ENCODE data around the gene MRFAP1. TPM values are rescaled to one million over a fixed set of nuclear protein-coding genes. Genes with fewer than 3 reads are reported as not detected.
A peak's percentile ranks its signal among the peaks of the same experiment; 100 is the strongest.

Gene MRFAP1
- 100 to 1,000 TPM; 214 to 274 TPM for total RNA-seq

DNA sequence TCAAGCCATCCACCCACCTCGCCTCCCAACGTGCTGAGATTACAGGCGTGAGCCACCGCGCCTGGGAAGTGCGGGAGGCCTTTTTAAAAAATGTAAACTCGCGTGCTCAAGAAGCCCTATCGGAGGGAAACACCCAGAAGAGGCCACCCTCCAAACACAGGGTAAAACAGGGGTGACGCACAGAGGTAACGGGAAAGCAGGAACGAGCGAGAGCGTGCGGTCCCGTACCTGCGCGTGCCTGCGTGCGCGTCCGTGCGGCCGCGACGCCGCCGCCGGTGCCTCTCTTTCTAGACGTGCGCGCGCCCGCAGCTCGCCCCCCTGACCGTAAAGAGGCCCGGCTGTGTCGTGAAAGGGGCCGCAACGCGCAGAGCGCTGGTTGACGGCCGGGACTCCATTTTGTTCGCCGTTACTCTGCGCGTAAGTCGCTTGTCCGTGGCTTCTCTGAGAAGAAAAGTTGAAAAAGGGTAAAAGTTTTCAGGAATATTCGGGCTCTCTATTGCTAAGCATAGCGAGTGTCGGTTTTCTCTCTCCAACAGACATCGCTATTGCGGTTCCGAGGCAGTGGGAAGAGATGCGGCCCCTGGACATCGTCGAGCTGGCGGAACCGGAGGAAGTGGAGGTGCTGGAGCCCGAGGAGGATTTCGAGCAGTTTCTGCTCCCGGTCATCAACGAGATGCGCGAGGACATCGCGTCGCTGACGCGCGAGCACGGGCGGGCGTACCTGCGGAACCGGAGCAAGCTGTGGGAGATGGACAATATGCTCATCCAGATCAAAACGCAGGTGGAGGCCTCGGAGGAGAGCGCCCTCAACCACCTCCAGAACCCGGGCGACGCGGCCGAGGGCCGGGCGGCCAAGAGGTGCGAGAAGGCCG, at the start of gene MRFAP1:
Gene MRFAP1, plus strand, starts transcription at position 394 of the 872 bp plus-strand sequence. Its CDS starts 178 bp downstream, at position 572.
- Histone ChIP-seq H3K27ac (peak within 1 kb of the TSS; percentile 90), H3K9me3 (no peaks in the 10 kb centered on the region), H3K36me3 (peaks cover 6% of the 10 kb centered on the region), H3K9ac (ENCODE audit: low read depth in 2 of 2, low read length in 2 of 2) (peak within 1 kb of the TSS; percentile 97 to 98), H3K4me1 (peaks cover 6% of the 10 kb centered on the region), H3K4me3 (peak within 1 kb of the TSS; percentile 64), H3K27me3 (no peaks in the 10 kb centered on the region)
- intact Hi-C loops (cut with DNase I): no loop called here
- TF ChIP-seq, protein P1, sequence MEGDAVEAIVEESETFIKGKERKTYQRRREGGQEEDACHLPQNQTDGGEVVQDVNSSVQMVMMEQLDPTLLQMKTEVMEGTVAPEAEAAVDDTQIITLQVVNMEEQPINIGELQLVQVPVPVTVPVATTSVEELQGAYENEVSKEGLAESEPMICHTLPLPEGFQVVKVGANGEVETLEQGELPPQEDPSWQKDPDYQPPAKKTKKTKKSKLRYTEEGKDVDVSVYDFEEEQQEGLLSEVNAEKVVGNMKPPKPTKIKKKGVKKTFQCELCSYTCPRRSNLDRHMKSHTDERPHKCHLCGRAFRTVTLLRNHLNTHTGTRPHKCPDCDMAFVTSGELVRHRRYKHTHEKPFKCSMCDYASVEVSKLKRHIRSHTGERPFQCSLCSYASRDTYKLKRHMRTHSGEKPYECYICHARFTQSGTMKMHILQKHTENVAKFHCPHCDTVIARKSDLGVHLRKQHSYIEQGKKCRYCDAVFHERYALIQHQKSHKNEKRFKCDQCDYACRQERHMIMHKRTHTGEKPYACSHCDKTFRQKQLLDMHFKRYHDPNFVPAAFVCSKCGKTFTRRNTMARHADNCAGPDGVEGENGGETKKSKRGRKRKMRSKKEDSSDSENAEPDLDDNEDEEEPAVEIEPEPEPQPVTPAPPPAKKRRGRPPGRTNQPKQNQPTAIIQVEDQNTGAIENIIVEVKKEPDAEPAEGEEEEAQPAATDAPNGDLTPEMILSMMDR (IDR thresholded peaks at IDR 0.05): no peak
- DNase-seq: peak; percentile 97

DNA sequence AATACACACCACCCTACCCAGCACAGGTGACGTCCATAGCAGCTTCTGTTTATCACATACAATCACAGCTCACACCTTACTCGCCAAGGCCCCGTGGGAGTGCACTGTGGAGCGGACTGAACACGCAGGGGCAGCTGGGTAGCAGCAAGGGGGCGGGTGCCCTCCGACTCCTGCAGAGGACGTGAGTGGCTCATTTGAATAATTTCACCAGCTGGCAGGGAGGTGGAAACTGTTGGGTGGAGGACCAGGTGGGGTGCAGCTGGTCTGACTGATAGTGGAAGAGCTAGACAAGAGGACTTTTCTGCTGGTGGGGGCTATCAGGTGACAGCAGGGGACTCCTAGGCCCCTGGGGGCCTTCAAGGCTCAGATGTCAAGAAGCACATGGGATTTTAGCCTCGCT, 49.2 kb upstream of the MRFAP1 start:
- TF ChIP-seq, protein P1 (IDR thresholded peaks at IDR 0.05): no peak
- H3K36me3 ChIP-seq: no peaks in the 10 kb centered on the region
- intact Hi-C loops (cut with DNase I): no loop called here

GRCh38 chr4:6591781-6592180, 48.7 kb upstream of the MRFAP1 start:
- no peak overlapping the region for H3K9ac ChIP-seq (ENCODE audit: low read depth in 2 of 2, low read length in 2 of 2)
- TF ChIP-seq, protein P1 (IDR thresholded peaks at IDR 0.05): no peak

More for the DNA sequence above, 49.2 kb upstream of the MRFAP1 start:
- H3K9ac ChIP-seq (ENCODE audit: low read depth in 2 of 2, low read length in 2 of 2): no peak overlapping the region
- no peak overlapping the region for H3K4me3 ChIP-seq
- H3K27ac ChIP-seq: no peak overlapping the region
- H3K4me1 ChIP-seq: no peaks in the 10 kb centered on the region
- DNase-seq: no peak
- H3K27me3 ChIP-seq: no peaks in the 10 kb centered on the region
- H3K9me3 ChIP-seq: no peaks in the 10 kb centered on the region

DNA sequence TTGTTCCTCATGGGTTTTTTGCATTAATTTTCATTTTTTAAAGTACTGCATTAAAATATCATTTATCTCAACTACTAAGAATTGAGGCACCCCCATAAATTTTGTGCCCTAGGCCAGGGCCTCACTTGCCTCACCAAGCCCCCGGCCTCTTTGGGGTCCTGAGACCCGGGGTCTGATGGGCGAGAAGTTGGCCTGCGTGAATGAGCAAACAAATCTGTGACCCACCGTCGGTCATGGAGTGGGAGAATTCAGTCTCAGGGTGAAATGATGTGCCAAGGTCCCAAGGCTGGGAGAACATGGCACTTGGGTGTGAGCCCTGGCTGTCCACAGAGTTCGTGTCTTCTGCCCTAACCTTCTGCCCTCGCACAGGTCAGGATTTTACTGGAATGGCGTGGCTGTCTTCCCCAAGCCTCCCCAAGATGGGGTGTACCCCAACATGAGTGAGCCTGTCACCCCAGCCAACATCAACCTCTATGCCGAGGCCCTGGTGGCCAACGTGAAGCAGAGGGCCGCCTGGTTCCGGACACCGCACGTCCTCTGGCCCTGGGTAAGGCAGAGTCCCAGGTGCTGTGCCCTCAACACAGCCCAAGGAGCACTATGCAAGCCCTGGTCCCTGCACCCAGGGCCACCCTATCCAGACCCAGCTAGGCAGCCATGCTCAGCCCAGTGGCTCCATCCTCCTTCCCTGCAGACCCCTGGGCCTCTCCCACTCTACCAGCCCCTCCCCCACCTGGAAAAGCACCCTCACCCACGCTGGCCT, 47.5 kb upstream of the MRFAP1 start:
- no peaks in the 10 kb centered on the region for H3K4me1 ChIP-seq
- H3K27me3 ChIP-seq: no peaks in the 10 kb centered on the region
- H3K27ac ChIP-seq: no peak overlapping the region
- no peak overlapping the region for H3K9ac ChIP-seq (ENCODE audit: low read depth in 2 of 2, low read length in 2 of 2)
- DNase-seq: no peak
- intact Hi-C loops (cut with DNase I): no loop called here
- H3K9me3 ChIP-seq: no peaks in the 10 kb centered on the region
- H3K4me3 ChIP-seq: no peak overlapping the region
- TF ChIP-seq, protein P1 (IDR thresholded peaks at IDR 0.05): no peak
- H3K36me3 ChIP-seq: no peaks in the 10 kb centered on the region

More at GRCh38 chr4:6591781-6592180, 48.7 kb upstream of the MRFAP1 start:
- no peaks in the 10 kb centered on the region for H3K4me1 ChIP-seq
- no peaks in the 10 kb centered on the region for H3K9me3 ChIP-seq
- no peaks in the 10 kb centered on the region for H3K27me3 ChIP-seq
- DNase-seq: no peak
- no peaks in the 10 kb centered on the region for H3K36me3 ChIP-seq
- intact Hi-C loops (cut with DNase I): no loop called here
- no peak overlapping the region for H3K27ac ChIP-seq
- H3K4me3 ChIP-seq: no peak overlapping the region

DNA sequence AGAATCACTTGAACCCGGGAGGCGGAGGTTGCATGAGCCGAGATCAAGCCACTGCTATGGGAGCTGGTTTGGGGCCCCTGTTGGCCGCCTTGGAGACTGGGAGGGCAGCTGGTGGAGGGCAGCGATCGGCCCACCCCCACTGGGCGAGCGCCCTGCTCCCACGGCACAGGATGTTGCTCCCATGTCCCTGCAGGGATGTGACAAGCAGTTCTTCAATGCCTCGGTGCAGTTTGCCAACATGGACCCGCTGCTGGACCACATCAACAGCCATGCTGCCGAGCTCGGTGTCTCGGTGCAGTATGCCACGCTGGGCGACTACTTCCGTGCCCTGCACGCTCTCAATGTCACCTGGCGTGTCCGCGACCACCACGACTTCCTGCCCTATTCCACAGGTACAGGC, 46.1 kb upstream of the MRFAP1 start:
- Histone ChIP-seq H3K4me3 (no peak overlapping the region), H3K9ac (ENCODE audit: low read depth in 2 of 2, low read length in 2 of 2) (no peak overlapping the region), H3K4me1 (no peaks in the 10 kb centered on the region), H3K36me3 (no peaks in the 10 kb centered on the region), H3K27ac (no peak overlapping the region), H3K27me3 (no peaks in the 10 kb centered on the region), H3K9me3 (no peaks in the 10 kb centered on the region)
- no peak for DNase-seq
- intact Hi-C loops (cut with DNase I): no loop called here
- TF ChIP-seq, protein P1 (IDR thresholded peaks at IDR 0.05): no peak

Data from colonic mucosa (tissue), 4 donors.